ENCODE results near the gene PTTG1IP. TPM values are rescaled to one million over a fixed set of nuclear protein-coding genes. Genes with fewer than 3 reads are reported as not detected.

The PTTG1IP gene
- total and polyA plus RNA-seq, 2 experiments from 2014 or later: 676 to 814 TPM

DNA sequence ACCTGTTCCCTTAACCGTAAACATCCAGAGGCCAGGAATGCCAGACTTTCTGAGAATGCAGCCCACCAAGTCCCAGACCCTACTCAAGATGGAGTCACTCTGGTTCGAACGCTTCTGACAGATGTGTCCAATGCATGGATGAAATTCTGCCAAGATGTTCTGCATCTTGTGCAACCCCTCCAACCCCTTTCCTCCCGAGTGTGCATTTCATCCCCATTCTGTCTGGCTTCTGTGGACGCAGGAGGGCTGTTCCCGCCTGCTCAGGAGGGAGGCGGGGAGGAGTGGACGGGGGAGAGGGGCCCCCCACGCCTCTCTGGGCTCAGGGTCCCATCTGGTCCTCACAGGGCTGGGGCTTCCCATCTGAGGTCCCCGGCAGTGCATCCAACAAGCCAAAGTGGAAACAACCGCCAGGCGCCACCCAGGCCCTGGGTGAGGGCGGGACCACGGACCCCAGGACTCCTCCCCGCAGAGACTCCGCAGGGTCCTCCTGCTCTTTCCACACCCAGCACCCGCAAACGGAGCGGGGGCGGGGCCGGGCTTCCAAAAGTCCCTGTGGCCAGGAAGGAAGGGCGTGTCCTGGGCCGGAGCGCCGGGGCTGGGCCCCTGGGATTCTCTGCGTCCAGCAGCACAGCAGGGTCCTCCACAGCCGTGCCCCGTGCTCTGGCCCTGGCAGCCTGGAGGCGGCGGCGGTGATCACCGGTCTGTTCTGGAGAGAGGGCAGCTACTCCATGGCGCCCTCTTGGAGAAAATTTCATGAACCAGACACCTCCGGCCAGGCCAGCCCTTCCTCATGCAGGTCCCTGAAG, 27.9 kb downstream of the PTTG1IP start:
- no peak for TF ChIP-seq EZH2phosphoT487 (IDR thresholded peaks at IDR 0.05; ENCODE audit: insufficient read depth, low read depth)
- TF ChIP-seq EZH2 (IDR thresholded peaks at IDR 0.05; ENCODE audit: insufficient read depth, poor library complexity, severe bottlenecking): no peak
- H3F3A ChIP-seq (ENCODE audit: insufficient read depth): peaks cover 11% of the 10 kb centered on the region
- peak overlapping the region; percentile 80 for H3K4me2 ChIP-seq (ENCODE audit: unreplicated experiment)
- no peaks in the 10 kb centered on the region for H3K9me2 ChIP-seq (ENCODE audit: insufficient read depth)
- peak; percentile 80 for DNase-seq
- 0 out of 2 replicates have a peak, but pooled peaks cover 6% of the 10 kb centered on the region for H3K27me3 ChIP-seq (replicated peaks; ENCODE audit: insufficient read depth)
- peaks cover 21% of the 10 kb centered on the region for H3K79me2 ChIP-seq (ENCODE audit: insufficient read depth)
- in situ Hi-C loops (cut with MboI): no loop called here
- H3K9ac ChIP-seq: peak overlapping the region; percentile 79
- H3K9me3 ChIP-seq (ENCODE audit: low read depth): no peaks in the 10 kb centered on the region
- H3K36me3 ChIP-seq (ENCODE audit: low read depth): peaks cover 19% of the 10 kb centered on the region
- 5 to 6% methylated on average over 30 to 33 of the region's 34 CpGs for WGBS, 2 experiments (ENCODE audit: low coverage in 1 of 2, low lambda C conversion rate in 2 of 2, missing lambda C conversion rate in 2 of 2)
- peak overlapping the region; percentile 54 for H2AFZ ChIP-seq
- H3K4me3 ChIP-seq: peak overlapping the region; percentile 63
- H4K20me1 ChIP-seq (ENCODE audit: insufficient read depth): no peaks in the 10 kb centered on the region
- H3K4me1 ChIP-seq (ENCODE audit: insufficient read depth): peaks cover 9% of the 10 kb centered on the region
- H3K27ac ChIP-seq: peak overlapping the region; percentile 73

DNA sequence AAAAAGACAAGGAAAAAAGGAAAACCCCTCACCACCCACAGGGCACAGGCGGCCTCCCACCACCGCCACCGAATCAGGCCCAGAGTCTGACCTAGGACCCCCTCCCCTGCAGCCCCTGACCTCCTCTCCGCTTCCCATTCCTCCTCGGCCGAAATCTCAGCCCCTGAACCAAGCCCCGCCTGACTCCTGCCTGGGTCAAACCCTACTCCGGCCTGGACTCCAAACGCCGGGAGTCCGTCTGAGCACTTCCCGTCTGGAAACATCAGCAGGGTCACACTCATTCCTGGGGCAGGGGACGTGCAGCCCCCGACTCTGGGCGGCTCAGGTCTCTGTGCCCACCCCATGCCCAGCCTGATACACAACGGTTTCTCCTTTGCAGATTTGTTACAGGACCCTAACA, 29.2 kb downstream of the PTTG1IP start:
- in situ Hi-C loops (cut with MboI): no loop called here
- Histone ChIP-seq H3K4me1 (ENCODE audit: insufficient read depth) (peaks cover 9% of the 10 kb centered on the region), H3K27ac (no peak overlapping the region), H4K20me1 (ENCODE audit: insufficient read depth) (no peaks in the 10 kb centered on the region), H2AFZ (no peak overlapping the region), H3K36me3 (ENCODE audit: low read depth) (peaks cover 6% of the 10 kb centered on the region; the same call in 1 of the 2 replicates), H3K9me2 (ENCODE audit: insufficient read depth) (no peaks in the 10 kb centered on the region), H3K79me2 (ENCODE audit: insufficient read depth) (peaks cover 7% of the 10 kb centered on the region; the same call in 1 of the 2 replicates), H3K9ac (no peak overlapping the region), H3K9me3 (ENCODE audit: low read depth) (no peaks in the 10 kb centered on the region), H3F3A (ENCODE audit: insufficient read depth) (peaks cover 11% of the 10 kb centered on the region), H3K27me3 (replicated peaks; ENCODE audit: insufficient read depth) (0 out of 2 replicates have a peak, but pooled peaks cover 9% of the 10 kb centered on the region), H3K4me2 (ENCODE audit: unreplicated experiment) (no peak overlapping the region), H3K4me3 (no peak overlapping the region)
- no peak for DNase-seq
- TF ChIP-seq EZH2phosphoT487 (IDR thresholded peaks at IDR 0.05; ENCODE audit: insufficient read depth, low read depth): no peak
- no peak for TF ChIP-seq EZH2 (IDR thresholded peaks at IDR 0.05; ENCODE audit: insufficient read depth, poor library complexity, severe bottlenecking)
- WGBS, 2 experiments (ENCODE audit: low coverage in 1 of 2, low lambda C conversion rate in 2 of 2, missing lambda C conversion rate in 2 of 2): 63 to 68% methylated on average over 16 of the region's 16 CpGs

DNA sequence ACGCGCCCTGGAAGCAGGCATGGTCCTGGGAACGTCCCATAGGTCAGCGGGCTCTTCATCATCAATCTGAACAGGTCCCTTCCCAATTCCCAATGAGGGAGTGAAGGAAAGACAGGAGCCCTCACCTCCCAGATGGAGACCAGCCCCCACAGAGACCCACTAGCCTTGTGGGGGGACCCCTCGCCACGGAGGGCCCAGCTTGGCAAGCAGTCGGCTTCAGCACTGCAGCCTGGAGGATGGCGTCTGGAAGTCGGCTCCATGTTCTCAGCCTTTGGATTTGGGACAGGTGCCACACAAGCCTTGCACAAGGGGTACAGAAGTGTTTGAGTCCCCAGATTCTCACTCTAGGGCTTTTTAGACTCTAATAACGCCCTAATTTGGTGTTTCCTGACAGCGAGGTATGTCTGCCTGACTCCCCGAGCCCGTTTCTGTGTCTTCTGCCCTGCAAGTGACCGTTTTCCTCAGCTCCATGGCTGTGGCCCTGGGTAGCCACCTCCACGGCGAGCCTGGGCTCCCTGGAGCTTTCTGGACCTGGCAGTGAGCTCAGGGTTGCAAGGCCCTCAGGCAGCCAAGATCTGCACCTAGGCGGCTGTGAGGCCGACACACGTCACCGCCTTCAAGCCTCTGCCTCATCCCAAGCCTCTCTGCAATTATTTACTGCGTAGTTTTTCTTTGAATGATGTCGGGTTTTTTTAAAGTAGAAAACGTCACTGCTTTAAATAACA, 30.6 kb downstream of the PTTG1IP start:
- DNase-seq: no peak
- Histone ChIP-seq H3K79me2 (ENCODE audit: insufficient read depth) (no peaks in the 10 kb centered on the region), H3K9me2 (ENCODE audit: insufficient read depth) (no peaks in the 10 kb centered on the region), H3K27ac (no peak overlapping the region), H3K27me3 (replicated peaks; ENCODE audit: insufficient read depth) (0 out of 2 replicates have a peak, but pooled peaks cover 9% of the 10 kb centered on the region), H4K20me1 (ENCODE audit: insufficient read depth) (no peaks in the 10 kb centered on the region), H3K9ac (no peak overlapping the region), H3K9me3 (ENCODE audit: low read depth) (no peaks in the 10 kb centered on the region), H3K36me3 (ENCODE audit: low read depth) (no peaks in the 10 kb centered on the region), H3K4me3 (no peak overlapping the region), H3F3A (ENCODE audit: insufficient read depth) (peaks cover 2% of the 10 kb centered on the region; the same call in 1 of the 2 replicates), H2AFZ (no peak overlapping the region), H3K4me1 (ENCODE audit: insufficient read depth) (peaks cover 9% of the 10 kb centered on the region), H3K4me2 (ENCODE audit: unreplicated experiment) (no peak overlapping the region)
- WGBS, 2 experiments (ENCODE audit: low coverage in 1 of 2, low lambda C conversion rate in 2 of 2, missing lambda C conversion rate in 2 of 2): 65 to 68% methylated on average over 23 of the region's 23 CpGs
- no peak for TF ChIP-seq EZH2phosphoT487 (IDR thresholded peaks at IDR 0.05; ENCODE audit: insufficient read depth, low read depth)
- TF ChIP-seq EZH2 (IDR thresholded peaks at IDR 0.05; ENCODE audit: insufficient read depth, poor library complexity, severe bottlenecking): no peak
- in situ Hi-C loops (cut with MboI): no loop called here

DNA sequence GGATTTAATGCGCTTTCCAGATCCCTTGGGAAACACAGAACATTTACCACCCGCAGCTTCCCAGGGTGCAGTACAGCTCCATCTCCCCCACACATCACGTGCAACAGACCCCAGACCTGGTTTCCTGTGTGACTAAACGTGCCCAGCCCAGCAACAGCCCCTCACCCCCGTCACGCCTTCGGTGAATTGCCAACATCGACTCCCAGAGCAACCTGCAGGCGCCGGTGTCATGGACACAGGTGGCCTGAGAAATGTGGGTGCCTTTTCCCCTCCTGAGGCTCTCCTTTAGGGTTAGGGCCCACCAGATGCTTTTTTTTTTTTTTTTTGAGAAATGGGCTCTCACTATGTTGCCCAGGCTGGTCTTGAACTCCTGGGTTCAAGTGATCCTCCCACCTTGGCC, 31.4 kb downstream of the PTTG1IP start:
- Histone ChIP-seq H3F3A (ENCODE audit: insufficient read depth) (no peaks in the 10 kb centered on the region), H3K27me3 (replicated peaks; ENCODE audit: insufficient read depth) (0 out of 2 replicates have a peak, but pooled peaks cover 9% of the 10 kb centered on the region), H4K20me1 (ENCODE audit: insufficient read depth) (no peaks in the 10 kb centered on the region), H3K9me3 (ENCODE audit: low read depth) (no peaks in the 10 kb centered on the region), H3K9ac (no peak overlapping the region), H3K4me1 (ENCODE audit: insufficient read depth) (peaks cover 12% of the 10 kb centered on the region), H3K9me2 (ENCODE audit: insufficient read depth) (no peaks in the 10 kb centered on the region), H3K4me3 (no peak overlapping the region), H2AFZ (no peak overlapping the region), H3K4me2 (ENCODE audit: unreplicated experiment) (no peak overlapping the region), H3K79me2 (ENCODE audit: insufficient read depth) (no peaks in the 10 kb centered on the region), H3K27ac (no peak overlapping the region), H3K36me3 (ENCODE audit: low read depth) (no peaks in the 10 kb centered on the region)
- in situ Hi-C loops (cut with MboI): no loop called here
- TF ChIP-seq EZH2 (IDR thresholded peaks at IDR 0.05; ENCODE audit: insufficient read depth, poor library complexity, severe bottlenecking) (no peak), EZH2phosphoT487 (IDR thresholded peaks at IDR 0.05; ENCODE audit: insufficient read depth, low read depth) (no peak)
- 74 to 78% methylated on average over 10 of the region's 10 CpGs for WGBS, 2 experiments (ENCODE audit: low coverage in 1 of 2, low lambda C conversion rate in 2 of 2, missing lambda C conversion rate in 2 of 2)
- no peak for DNase-seq
